Measurements from ENCODE around the gene PIGH.

DNA sequence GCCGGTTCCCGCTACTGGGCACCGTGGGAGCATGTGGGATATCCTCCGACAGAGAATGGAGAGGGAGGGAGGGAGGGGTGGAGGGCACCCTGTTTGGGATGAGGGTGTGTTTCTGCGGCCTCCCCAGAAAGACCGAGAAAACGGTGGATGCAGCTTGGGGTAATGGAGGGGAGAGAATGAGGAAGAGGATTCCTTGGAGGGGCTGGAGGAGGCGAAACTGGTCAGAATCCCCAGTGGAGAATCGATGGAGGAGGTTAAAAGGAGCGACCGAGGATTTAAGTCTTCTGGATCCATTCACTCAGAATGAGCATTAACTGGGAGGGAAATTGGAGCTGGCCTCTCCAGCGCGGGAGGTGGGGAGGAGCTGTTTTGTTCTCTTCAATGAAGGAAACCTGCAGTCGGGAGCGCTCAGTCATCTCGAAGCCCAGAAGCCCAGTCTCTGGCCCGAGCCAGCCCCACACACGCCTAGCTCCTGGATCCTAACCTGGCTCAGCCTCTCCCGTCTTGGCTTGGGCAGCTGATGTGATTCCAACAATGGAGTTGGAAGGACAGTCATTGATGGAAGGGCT, 20.2 kb upstream of the PIGH start:
- TF ChIP-seq, protein P1, sequence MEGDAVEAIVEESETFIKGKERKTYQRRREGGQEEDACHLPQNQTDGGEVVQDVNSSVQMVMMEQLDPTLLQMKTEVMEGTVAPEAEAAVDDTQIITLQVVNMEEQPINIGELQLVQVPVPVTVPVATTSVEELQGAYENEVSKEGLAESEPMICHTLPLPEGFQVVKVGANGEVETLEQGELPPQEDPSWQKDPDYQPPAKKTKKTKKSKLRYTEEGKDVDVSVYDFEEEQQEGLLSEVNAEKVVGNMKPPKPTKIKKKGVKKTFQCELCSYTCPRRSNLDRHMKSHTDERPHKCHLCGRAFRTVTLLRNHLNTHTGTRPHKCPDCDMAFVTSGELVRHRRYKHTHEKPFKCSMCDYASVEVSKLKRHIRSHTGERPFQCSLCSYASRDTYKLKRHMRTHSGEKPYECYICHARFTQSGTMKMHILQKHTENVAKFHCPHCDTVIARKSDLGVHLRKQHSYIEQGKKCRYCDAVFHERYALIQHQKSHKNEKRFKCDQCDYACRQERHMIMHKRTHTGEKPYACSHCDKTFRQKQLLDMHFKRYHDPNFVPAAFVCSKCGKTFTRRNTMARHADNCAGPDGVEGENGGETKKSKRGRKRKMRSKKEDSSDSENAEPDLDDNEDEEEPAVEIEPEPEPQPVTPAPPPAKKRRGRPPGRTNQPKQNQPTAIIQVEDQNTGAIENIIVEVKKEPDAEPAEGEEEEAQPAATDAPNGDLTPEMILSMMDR (IDR thresholded peaks at IDR 0.05): no peak
- TF ChIP-seq EZH2 (IDR thresholded peaks at IDR 0.05): no peak

Data from neural progenitor cell (in vitro differentiated cells).